Measurements from ENCODE around the gene EGF. TPM values are rescaled to one million over a fixed set of nuclear protein-coding genes. Genes with fewer than 3 reads are reported as not detected.

EGF gene
- total RNA-seq, 4 donors from 2014 or later, result 0.80 to 14.1 (median 5.2) TPM

DNA sequence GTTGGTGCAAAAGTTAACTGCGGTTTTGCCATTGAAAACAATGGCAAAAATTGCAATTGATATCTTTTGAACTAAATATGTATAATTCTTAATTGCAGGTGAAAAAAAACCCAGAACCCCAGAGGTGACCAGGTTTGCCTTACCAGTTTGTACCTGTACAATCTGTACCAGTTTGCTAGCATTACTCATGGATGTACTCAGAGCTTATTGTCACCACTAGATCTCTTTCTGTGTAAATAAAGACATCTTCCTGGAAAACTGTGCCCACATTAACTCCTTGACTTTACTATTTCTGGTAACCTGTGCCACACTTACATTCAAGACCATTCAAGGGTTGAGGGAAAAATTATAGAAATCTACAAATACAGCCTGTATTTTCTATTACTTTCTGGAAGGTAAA, 146.0 kb downstream of the EGF start:
- Histone ChIP-seq H3K27ac (peak overlapping the region in 2 of 4 donors; percentile 24 to 40), H3K36me3 (no peaks in the 10 kb centered on the region), H3K27me3 (no peaks in the 10 kb centered on the region), H3K4me3 (peak overlapping the region in 1 of 4 donors; percentile 15), H3K4me1 (peaks cover 0 to 18% (median 0%) of the 10 kb centered on the region in 4 donors), H3K9me3 (no peaks in the 10 kb centered on the region)
- TF ChIP-seq, protein P1, sequence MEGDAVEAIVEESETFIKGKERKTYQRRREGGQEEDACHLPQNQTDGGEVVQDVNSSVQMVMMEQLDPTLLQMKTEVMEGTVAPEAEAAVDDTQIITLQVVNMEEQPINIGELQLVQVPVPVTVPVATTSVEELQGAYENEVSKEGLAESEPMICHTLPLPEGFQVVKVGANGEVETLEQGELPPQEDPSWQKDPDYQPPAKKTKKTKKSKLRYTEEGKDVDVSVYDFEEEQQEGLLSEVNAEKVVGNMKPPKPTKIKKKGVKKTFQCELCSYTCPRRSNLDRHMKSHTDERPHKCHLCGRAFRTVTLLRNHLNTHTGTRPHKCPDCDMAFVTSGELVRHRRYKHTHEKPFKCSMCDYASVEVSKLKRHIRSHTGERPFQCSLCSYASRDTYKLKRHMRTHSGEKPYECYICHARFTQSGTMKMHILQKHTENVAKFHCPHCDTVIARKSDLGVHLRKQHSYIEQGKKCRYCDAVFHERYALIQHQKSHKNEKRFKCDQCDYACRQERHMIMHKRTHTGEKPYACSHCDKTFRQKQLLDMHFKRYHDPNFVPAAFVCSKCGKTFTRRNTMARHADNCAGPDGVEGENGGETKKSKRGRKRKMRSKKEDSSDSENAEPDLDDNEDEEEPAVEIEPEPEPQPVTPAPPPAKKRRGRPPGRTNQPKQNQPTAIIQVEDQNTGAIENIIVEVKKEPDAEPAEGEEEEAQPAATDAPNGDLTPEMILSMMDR (IDR thresholded peaks at IDR 0.05), result no peak
- no peak for TF ChIP-seq POLR2A (IDR thresholded peaks at IDR 0.05)
- DNase-seq, result no peak

- Histone ChIP-seq H3K27ac (peak overlapping the region; percentile 25 to 67 (median 50)), H3K27me3 (no peaks in the 10 kb centered on the region), H3K36me3 (no peaks in the 10 kb centered on the region), H3K9me3 (no peaks in the 10 kb centered on the region), H3K4me3 (peak overlapping the region in 1 of 4 donors; percentile 2), H3K4me1 (peaks cover 0 to 18% (median 0%) of the 10 kb centered on the region in 4 donors)
- TF ChIP-seq, protein P1 (IDR thresholded peaks at IDR 0.05), result no peak
- TF ChIP-seq POLR2A (IDR thresholded peaks at IDR 0.05), result no peak
- no peak for DNase-seq
These were observed 147.0 kb downstream of the EGF start for GRCh38 chr4:110059556-110060191.

GRCh38 chr4:110061076-110061475, 148.4 kb downstream of the EGF start:
- DNase-seq, result no peak
- Histone ChIP-seq H3K9me3 (no peaks in the 10 kb centered on the region), H3K36me3 (no peaks in the 10 kb centered on the region), H3K27ac (peak overlapping the region in 1 of 4 donors; percentile 67), H3K27me3 (no peaks in the 10 kb centered on the region), H3K4me3 (no peak overlapping the region), H3K4me1 (peaks cover 0 to 18% (median 0%) of the 10 kb centered on the region in 4 donors)
- no peak for TF ChIP-seq POLR2A (IDR thresholded peaks at IDR 0.05)
- TF ChIP-seq, protein P1 (IDR thresholded peaks at IDR 0.05), result no peak

Small RNA genes lying within 50 kb of the gene (small RNA-seq; reads per million reads assigned to genes)
- gene RNU6-35P, result 0 reads per million in 2 donors

Other genes starting within 250 kb of the EGF start
- gene CASP6, start 209.4 kb upstream of the EGF start, total RNA-seq, result 100 to 1,000 TPM in 1 of 4 donors, 10 to 100 TPM in 3; 43.7 to 132 (median 69.3) TPM
- 10 to 100 TPM; 14.9 to 37.0 (median 28.4) TPM for gene PLA2G12A, start 182.8 kb upstream of the EGF start, total RNA-seq
- gene CFI, start 110.9 kb upstream of the EGF start, total RNA-seq, result 10 to 100 TPM in 2 of 4 donors, 1 to 10 TPM in 2; 7.0 to 20.5 (median 12.6) TPM
- 1 to 10 TPM in 3 of 4 donors, not detected in 1; 2.1 to 4.9 (median 4.2) TPM for gene GAR1, start 97.1 kb upstream of the EGF start, total RNA-seq
- gene RRH, start 84.9 kb upstream of the EGF start, total RNA-seq, result not detected
- 1 to 10 TPM in 1 of 4 donors, under 1 TPM in 1, not detected in 2; 0.67 to 1.8 TPM for gene LRIT3, start 64.8 kb upstream of the EGF start, total RNA-seq